Measurements from ENCODE around the gene IL2RG.

IL2RG gene

DNA sequence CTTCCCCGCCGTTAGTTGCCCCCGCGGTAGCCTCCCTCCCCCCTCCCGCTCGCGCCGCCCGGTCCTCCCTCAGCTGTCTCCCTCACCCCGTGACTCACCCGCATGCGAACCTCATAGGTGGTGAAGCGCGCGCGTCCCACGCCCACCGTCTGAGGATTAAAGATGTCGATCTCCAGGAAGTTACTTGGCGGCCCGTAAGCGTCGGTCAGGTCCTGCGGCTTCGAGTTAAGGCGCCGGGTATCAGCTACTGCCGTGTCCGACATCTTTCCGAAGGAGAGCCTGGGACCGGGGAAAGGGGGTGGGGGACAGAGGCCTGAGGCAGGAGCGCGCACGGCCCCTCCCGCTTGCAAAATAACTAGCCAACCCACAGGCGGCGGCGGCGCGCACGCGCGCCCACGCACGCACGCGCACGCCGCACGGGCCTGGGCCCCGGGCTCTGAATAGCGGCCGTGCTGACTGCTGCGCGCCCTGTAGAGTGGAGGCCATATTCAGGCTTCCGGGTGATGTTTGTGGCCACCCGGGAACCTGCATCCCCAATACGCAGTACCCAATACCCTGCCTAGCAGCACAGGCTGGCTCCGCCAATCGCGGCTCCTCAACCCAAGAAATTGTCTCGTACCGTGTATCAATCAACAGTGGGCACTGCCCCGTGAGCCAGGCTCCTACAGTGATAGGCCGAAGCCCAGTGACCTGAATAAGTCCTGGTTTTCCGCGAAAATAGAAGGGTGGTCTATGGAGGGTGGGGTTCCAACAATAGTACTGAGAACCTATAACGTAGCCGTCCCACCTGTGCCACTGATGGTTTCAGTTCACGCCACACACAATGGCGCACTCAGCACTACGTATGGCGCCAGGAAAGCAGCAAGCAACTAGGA, 43.1 kb downstream of the IL2RG start, which contains the start of gene SNX12:
SNX12 (minus strand) TSS at position 291 of the 875 bp plus-strand sequence; CDS start at position 263, 28 bp downstream.
- peak; percentile 77 for DNase-seq

GRCh38 chrX:71067712-71068043, 43.7 kb downstream of the IL2RG start:
- no peak for DNase-seq

DNA sequence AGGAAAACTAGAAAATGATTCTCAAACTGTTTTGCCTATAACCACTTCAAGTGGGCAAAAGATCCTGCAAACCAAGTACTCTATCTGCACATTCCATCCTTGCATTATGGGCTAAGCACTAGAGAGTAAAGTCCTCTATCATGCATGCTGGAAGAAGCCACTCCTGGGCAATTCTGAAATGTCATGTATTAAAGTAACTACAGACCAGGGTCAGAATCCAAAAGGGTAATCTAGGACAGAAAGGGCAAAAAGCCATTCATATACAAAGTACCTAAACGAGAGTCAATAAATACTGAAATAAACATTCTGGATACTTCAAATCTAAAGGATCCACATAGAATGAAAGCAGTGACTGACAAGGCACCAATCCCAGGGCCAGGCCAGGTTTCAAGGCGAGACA, 44.3 kb downstream of the IL2RG start:
- no peak for DNase-seq

DNA sequence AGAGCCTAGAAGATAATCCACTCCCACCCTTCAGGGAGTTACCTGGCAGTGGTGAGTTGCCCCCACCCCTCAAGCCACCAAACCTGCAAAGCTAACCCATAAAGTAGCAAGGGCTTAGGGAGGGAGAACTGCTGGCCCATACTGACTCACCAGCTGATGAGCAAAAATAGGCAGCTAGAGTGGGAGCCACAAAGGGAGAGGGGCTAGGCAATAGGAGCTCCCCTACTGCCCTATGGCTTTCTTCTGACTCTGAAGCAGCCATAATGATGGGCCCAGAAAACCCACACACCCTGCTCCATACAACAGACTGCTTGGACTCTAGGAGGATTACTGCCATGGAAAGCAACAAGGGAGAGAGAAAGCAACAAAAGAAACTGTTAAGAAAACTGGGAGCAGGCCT, 51.2 kb downstream of the IL2RG start:
- DNase-seq = no peak

DNA sequence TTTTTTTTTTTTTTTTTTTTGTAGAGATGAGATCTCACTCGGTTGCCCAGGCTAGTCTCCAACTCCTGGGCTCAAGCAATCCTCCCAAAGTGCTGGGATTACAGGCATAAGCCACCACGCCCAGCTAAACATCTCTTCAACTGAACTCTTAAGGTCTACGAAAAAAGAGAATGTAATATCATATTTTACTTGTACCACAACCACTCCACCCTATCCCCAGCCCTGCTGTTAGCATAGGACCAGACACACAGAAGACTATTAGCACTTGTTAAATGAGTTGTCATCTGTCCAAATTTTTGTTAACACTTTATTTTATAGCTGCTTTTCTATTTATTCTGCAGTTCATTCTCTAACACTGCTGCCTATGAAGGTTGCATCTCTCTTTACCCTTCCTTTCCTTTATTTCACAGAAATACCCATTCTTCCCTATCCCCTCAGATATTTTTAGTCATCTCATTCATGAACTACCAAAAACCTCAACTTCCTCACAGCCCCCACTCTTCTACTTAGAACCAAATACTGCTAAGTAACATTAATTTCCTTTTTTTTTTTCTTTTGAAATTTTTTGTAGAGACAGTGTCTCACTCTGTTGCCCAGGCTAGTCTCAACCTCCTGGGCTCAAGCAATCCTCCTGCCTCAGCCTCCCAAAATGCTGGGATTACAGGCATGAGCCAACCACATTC, 53.4 kb downstream of the IL2RG start:
- no peak for DNase-seq
